GM21423 (cell line): ENCODE measurements around the gene ZBTB7C.

Source experiments
- ATAC-seq: cut with Tn5 transposase; IDR thresholded peaks from one replicate; pipeline ENCODE4 v1.9.1; 2021; ENCODE audit warnings: mild to moderate bottlenecking, moderate library complexity; ENCODE audit not compliant: unreplicated experiment

Gene ZBTB7C

DNA sequence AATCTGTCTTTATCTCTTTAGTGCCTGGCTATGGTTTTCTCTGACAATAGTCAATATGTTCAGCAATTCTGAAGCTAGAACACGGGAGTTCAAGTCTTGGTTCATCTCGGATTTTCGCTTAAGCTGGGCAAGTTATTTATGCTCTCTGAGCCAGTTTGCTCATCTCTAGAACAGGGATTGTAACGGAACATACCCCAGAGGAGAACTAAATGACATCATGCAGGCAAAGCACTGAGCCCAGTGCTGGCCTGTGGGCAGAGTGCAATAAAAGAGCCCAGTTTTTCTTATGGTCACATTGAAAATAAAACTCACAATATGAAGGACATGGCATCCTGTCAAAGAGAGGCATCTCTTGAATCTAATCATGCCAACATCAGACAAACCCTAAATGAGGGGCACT lies 143.9 kb downstream of the ZBTB7C start:
- no peak for ATAC-seq

DNA sequence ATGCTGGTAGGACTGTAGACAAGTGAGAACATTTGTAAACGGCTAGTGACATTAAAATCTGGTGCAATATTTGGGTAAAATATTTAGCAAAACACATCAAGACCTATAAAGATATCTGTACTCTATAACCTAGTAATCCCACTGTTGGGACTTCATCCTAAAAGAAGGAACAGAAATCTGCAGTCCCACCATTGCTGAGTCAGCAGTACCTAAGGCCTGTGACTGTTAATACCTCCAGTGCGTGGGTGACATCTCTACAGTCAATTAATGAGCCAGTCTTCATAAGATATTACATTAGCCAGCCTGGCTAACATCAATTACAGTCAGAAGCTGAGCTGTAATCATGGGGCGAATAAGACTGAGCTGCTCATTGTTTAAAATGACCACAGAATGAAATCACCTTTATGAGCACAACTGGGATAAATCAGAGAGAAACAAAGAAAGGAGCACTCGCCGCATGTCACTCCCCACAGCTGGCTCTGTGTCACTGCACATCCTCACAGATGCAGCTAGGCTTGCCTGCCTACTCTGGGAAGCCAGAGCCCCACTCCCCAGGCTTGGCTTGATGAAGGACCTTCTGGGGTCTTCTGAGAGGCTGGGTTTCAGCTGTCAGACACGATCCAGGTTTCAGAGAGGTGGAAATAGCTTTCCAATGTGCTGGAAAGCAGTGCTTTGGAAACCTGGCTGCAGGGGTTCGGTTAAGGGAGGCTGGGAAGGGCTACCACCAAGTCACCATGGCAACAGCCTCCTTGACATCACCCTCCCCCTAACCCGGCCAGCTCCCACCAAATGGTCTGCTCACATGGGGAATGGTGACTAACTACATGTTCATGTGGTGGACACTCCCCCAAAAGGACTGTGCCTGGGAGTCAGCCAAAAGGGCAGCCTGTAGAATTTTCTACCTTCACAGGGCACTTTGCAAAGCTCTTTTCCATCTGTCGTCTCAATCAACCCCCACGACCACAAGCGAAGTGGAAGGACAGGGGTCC lies 145.0 kb downstream of the ZBTB7C start:
- ATAC-seq: no peak

DNA sequence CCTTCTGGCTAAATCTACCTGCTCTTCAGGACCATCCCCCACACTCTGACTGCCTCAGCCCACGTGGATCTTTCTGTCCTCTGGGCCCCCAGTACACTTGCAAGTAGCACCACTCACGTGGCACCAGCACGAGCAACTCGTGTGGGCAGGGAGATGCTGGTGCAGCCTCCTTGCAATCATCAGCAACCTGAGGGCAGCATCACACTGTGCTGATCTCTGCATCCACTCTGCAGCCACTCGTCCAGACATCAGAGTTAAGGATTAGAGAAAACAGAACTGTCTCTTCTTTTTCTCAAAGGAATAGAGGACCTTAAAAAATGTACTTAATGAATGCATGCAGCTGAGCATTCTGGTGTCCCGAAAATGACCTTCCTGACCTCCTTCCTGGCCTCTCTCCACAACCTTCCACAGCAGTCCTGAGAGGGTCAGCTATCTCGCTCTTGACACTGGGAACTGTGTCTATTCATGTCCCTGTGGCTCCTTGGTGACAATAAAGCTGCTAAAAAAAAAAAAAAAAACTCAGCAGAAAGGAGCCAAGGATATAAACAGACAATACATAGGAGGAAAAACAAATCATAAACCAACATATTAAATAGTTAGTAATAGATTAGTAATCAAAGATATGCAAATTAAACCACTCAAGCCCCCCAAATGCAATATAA lies 145.9 kb downstream of the ZBTB7C start:
- no peak for ATAC-seq

DNA sequence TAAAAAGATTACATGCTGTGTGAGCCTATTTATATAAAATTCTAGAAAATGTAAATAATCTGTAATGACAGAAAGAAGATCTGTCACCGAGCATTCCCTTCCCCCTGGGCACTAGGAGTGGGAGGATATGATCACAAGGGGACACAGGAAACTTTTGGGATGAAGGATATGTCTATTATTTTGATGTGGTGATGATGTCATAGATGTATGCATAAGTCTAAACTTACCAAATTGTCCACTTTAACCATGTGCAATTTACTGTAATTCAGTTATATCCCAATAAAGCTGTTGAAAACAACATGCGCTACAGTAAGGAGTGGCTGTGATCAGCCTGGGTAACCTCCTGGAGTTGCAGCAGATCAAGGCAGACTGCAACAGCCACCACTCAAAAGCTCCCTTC lies 148.9 kb downstream of the ZBTB7C start:
- ATAC-seq: no peak

DNA sequence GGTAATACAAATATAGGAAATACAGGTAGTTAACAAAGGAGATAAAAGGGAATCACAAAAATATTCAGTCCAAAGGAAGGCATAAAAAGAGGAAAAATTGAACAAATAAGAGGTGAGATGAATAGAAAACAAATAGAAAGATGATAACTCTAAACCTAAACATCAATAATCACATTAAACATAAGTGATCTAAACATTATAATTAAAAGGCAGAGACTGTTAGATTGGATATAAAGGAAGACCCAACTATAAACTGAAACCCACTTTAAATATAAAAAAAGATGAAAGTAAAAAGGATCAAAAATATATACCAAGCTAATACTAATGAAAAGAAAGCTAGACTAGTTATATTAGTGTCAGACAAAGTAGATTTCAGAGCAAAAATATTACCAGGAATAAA lies 152.3 kb downstream of the ZBTB7C start:
- no peak for ATAC-seq

DNA sequence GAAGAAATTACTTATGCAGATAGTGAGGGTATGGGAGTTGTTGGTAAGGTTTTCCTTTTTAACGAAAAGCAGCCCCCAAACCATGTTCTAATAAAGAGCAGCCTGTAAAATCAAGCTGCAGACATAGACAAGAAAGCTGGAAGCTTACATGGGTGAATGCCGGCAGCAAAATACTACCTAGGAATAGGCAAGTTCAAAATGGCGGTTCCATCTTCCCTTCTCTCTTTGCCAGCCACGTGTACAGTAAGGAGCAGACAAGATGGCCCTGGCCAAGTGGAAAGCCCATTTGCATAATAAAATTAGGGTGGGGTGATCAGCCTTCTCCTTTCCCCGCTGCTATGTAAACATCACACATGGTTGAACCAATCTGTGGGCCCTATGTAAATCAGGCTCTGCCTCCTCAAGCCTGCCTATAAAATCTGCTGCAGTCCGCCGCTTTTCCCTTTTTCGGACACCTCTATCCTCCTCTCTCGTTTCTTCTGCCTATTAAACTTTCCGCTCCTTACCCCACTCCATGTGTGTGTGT lies 155.0 kb downstream of the ZBTB7C start:
- no peak for ATAC-seq

DNA sequence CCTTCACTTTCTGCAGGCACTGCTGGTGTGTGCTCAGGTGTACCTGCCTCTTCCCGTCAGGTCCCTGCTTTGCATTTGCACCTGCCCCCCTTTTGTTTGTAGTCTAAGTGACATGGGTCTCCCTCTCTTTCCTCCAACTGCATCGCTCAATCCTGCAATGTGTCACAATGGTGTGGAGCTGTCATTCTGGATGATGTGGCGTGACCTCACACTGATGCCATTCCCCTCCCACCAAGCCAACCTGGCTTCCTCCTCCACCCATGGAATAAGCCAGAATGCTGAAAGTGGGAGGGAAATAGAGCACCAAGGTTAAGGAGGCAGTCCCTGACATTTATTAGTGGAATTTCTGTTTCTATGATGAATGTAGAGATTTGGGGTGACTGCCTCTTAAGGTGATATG lies 156.7 kb downstream of the ZBTB7C start:
- no peak for ATAC-seq

DNA sequence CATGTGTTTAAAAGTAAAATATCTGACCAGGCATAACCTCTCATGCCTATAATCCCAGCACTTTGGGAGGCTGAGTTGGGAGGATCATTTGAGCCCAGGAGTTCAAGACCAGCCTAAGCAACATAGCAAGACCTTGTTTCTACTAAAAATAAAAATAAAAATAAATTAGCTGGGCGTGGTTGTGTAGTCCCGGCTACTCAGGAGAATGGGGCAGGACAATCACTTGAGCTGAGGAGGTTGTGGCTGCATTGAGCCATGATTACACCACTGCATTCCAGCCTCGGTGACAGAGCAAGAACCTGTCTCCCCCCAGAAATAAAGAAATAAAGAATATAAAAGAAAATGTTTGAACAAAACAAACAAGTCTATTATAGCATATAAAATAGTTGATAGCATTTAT lies 158.3 kb downstream of the ZBTB7C start:
- no peak for ATAC-seq

DNA sequence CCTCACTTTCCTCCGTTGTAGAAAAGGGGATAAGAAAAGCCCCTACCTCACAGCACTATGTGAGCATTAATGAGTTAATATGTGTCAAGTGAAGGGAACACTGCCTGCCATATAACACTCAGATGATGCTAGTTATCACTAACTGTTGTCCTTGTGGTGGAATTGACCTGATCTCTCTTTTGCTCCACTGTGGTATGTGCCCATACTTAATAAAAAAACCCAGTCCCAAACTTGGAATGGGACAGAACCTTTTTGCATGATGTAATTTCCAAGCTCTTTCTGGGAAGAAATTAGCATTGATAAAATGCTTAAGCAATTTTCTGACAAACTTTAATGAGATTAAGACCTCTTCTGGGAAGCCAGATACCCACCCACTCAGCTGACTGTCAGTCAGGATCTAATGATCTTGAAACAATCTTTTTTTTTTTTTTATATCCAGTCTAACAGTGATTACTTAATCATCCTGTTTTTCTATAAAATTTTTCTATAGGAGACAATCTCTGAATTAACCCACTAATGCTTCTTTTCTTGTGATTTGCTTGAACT lies 158.7 kb downstream of the ZBTB7C start:
- no peak for ATAC-seq

DNA sequence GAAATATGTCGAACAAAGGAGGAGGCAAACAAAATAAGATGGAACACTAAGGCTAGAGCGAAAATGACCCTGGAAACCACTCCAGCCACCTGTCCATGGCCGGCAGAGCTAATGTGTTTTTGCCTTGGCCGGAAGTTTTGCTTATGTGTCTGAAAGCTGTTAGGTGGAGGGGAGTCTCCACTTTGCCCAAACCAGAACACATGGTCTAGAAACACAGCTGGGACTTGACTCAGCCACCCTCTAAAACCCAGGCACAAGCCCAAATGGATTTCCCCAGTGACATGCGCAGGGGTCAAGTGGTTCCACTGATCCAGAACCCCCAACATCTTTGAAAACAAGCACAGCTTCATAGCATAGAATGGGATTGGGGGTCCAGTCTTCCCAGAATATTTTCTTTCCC lies 159.3 kb downstream of the ZBTB7C start:
- no peak for ATAC-seq

DNA sequence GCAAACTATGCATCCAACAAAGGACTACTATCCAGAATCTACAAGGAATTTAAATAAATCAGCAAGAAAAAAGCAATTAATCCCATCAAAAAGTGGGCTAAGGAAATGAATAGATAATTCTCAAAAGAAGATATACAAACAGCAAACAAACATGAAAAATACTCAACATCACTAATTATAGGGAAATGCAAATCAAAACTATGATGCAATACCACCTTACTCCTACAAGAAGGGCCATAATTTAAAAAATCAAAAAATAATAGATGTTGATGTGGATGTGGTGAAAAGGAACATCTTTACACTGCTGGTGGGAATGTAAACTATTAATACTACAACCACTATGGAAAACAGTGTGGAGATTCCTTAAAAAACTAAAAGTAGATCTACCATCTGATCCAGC lies 164.7 kb downstream of the ZBTB7C start:
- no peak for ATAC-seq

DNA sequence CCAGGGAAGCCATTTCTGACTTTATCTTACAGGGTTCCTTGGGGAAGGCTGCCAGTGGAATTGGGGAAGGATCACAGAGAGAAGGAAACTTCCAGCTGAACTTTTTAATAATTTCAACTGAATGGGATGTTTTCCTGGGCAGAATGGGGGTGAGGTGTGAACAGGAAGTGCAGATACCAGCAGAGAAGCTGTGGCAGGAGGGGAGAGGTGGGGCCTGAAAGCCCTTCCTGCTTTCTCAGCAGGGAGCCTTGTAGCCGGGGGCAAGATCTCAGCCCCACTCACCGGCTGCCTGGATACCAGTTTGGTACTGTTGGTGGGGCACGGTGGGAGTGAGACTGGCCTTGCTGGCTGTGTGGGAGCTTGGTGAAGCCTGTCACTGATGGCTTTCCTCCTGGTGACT lies 170.5 kb downstream of the ZBTB7C start:
- ATAC-seq: no peak

DNA sequence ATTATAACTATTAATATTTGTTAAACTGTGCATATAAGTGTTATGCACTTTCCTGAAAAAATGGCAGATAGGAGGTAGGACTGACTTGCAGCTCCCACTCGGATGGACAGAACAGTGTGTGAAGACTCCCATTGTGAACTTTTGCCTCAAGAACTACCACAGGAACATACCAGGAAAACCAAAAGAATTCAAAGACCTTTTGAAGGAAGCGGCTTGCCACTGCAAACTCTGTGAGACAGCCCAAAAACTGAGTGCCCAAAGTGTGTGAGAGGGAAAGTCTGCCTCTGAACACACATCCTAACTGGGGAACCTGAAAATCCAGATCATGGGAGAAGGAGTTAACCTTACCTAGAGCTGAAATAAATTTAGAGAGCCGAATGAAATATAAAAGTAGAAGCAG lies 171.0 kb downstream of the ZBTB7C start:
- ATAC-seq: no peak

DNA sequence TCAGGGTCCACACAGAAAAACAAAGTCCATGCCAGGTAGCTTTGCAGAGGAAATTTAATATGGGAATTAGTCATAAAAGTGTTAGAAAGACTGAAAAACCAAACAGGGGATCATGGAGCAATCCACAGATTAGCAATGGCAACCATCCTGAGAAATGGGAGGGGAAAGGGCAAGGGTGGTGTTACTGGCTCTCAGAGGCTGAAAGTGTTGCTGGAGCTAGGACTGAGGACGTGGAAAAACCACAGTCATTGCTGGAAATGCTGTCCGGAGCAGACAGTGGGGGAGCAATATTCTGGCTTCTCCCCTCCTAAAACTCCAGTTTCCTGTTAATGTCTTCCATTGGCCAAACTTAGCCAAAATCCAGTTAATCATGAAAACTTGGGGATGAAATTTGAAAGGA lies 172.4 kb downstream of the ZBTB7C start:
- no peak for ATAC-seq

DNA sequence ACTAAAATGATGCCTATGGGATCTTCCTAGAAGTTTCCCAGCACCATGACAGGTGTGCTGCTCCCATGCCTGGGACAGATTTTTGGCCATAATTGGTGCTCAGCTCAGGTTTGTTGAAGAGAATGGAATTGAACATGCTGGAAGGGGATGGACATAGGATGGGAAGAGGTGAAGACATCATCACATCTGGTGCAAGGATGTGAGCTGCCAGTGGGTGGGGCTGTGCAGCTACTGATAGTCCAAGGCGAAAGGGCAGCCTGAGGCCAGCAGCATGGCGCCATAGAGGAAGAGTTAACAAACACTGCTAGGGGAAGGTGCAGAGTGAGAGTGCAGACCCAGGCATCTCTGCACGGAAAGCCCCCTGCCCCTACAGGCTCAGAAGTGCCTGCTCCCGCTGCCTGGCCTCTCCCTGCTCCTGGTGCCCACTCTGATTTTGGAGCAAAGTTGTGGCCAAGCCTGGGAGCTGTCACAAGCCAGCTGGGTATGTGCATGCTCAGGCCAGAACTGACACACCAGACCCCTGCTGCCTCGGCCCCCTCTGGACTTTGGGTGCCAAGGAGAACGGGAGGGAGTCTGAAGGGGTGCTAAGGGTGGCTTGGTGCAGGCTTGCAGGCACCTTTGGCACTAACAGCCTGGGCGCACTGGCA lies 178.6 kb downstream of the ZBTB7C start:
- no peak for ATAC-seq

DNA sequence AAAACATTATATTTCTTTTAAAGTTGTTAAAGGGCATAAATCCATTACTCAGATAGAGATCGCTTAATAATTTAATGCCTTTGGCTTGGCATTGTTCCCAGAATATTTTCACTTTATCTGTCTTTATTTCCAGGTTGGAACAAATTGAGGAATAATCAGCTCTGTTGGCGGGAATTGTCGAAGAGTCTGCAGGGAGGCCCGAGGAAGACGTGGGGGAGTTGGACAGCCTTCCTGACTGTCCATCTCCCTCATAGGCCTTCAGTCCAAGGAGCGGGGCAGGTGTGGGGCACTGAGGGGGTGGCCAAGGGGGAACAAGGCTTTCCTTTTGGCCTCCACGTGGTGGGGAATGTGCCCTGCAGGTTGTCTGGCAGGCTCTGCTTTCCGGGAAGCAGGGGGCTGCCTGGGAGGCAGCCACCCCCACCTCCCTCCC lies 179.6 kb downstream of the ZBTB7C start:
- no peak for ATAC-seq

DNA sequence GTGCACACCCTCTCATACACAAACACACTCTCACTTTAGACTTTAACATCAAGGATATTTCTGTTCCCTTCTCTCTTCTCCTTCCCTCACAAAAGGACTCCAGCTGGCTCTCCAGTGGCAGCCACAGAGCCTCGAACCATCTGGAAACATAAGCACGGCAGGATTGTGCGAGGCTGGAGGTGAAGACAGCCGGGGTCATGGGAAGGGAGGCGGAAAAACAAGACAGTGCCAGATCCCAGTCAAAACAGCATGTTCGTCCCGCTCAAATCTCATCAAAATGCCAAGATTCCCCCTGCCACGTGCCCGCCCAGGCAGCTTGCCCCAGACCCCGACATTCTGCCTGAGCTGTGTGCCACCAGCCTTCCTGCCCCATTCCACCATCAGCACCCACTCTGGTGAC lies 180.3 kb downstream of the ZBTB7C start:
- no peak for ATAC-seq

DNA sequence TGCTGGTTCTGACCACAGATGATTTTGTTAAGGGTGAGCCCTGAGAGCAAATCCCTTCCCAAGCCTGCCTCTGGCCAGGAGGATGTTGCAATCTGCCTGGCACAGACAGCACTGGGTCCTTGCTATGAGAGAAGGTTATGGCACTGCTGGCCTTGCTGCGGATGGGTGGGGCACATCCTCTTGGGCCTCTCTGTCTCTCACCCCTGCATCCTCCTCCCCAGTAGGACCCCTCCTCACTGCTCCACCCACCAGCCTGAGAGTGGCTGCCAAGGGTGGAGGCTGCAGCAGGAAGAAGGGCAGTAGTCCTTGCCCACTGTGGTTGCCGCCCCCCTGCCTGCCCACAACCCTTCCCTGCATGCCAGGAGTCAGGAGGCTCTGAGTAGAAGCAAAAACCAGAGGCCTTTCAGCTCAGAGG lies 180.9 kb downstream of the ZBTB7C start:
- no peak for ATAC-seq

DNA sequence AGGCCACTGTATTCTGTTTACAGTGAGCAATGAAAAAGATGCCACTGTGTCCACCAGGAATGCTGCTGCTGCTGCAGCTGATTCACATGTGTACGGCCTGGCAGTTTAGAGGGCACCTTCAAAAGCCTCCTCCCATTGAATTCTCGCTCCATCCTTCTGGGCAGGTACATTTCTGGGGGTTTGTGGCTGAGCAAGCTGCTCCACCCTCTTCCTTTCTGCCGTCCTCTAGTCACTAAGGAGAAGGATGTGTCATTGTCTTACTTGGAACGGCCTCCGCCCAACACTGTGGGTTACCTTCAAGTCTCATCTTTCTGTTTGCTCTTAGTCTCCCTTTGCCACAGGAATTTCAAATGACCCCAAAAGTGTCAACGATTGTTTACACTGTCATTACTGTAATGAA lies 182.0 kb downstream of the ZBTB7C start:
- ATAC-seq: no peak

DNA sequence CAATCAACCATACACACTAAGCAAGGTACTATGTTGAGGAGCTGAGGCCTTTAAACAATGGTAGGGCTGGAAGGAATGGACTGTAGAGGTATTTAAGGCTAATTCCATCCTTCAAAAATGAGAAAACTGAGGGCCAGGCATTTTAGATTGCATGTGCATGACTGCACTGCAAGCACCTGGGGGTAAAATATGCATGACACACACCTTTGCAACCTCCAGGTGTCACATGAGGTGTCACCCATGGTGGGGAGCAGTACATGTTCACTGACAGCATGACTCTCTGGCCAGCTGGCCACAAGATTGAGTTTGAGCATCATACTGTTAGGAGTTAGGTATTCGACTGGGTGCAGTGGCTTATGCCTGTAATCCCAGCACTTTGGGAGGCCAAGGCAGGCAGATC lies 182.8 kb downstream of the ZBTB7C start:
- no peak for ATAC-seq

DNA sequence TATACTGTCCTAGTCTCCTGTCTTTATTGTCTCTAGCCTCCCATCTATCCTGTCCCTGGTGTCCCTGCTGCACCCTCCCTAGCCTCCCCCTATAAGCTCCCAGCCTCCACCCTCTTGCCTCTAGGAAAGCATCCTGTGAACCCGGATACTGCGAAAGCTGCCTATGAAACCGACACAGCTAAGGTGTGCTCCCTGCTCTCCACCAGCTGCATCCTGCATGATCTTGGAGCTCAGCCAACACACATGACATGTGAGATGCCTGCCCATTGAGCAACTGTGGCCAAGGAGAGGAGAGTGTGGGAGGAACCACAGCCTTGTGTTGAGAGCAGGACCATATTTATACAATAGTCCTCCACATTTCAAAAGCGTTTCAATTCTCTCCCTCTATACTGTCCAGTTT lies 187.1 kb downstream of the ZBTB7C start:
- ATAC-seq: peak; percentile 62
